Activated CD4-positive, CD25-positive, alpha-beta regulatory T cell treated with anti-CD3 and anti-CD28 coated beads, Interleukin-2, amount 50 U/mL, for 24 hours (primary cell): Measurements from ENCODE around the gene NRCAM.

Source experiments
- ATAC-seq, 2 donors: fragments of 150-1000 bp; cut with Tn5 transposase; one replicate each; pipeline ENCODE4 v1.10.0; 2021; ENCODE audit warnings: mild to moderate bottlenecking in 1 of 2, moderate library complexity in 1 of 2

NRCAM gene

DNA sequence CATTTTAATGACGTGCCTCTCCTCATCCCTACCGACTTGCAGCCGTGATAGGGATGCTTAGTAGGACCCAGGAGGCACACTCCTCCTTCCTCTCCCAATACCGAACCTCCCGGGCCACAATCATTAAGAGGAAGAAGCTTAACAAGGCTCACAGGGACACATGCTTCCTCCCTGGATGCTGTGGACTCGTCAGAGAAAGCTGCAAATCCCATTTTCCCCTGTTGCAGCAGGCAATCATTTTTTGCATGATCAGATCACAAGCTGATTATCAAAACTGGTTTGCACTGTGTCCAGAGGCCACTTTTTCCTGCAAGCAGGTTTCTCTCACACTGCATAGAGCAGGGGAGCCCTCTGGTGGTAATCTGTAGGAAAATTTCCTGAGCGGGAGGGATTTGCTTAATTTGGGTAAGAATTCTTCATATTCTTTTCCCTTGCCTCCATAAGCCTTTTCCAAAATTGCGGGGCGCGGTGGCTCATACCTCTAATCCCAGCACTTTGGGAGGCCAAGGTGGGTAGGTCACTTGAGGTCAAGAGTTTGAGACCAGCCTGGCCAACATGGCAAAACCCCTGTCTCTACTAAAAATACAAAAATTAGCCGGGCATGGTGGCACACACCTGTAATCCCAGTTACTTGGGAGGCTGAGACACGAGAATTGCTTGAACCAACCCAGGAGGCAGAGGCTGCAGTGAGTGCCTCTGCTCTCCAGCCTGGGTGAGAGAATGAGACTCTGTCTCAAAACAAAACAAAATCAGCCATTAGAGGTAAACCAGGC is 310.0 kb downstream of the NRCAM start:
- ATAC-seq: no peak

DNA sequence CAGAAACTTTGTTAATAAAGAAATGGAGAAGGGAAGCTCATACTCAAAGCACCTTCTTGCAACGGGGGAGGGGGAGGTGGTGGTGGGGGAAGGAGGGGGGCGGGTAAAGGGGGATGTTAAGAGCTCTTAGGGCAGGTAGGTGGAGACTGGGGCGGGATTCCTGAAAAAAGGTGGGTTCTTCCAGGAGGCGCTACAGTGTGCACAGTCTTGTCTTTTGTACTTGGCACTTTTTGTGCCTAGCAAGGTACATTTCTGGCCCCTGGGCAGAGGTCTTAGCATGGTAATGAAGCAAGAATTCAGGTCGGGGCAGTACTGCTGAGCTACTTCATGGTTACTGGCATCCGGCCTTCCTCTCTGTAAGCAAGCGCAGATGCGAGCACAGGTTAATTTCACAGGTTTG is 310.8 kb downstream of the NRCAM start:
- ATAC-seq: no peak

GRCh38 chr7:108144931-108145330 is 311.3 kb downstream of the NRCAM start:
- ATAC-seq: no peak

- no peak for ATAC-seq
These were observed 312.4 kb downstream of the NRCAM start for GRCh38 chr7:108143658-108144420.

DNA sequence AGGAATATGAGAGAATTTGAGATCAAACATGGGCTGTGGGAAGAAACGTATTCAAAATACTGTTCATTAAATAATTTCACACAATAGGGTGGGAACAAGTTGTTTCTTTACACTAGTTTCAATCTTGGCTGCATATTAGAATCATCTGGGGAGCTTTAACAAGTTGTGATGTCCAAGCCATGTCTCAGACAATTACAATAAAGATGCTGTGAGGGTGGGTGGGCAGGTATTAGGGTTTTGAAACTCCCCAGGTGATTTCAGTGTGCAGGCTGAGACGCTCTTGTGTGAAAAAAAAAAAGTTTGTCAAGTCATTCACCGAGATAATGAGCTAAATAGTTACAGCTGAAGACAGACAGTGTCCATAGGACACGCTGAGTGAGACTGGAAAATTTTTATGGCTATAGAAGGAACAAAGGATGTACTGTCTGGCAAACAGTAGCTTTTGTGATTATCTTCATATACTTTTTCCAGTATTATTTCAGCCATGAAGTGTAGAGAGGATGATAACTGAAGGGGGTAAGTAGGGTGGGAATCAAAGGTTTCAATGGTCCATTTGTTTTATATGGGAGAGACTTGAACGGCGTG is 313.5 kb downstream of the NRCAM start:
- ATAC-seq: no peak

GRCh38 chr7:108142180-108142579 is 314.1 kb downstream of the NRCAM start:
- ATAC-seq: no peak

DNA sequence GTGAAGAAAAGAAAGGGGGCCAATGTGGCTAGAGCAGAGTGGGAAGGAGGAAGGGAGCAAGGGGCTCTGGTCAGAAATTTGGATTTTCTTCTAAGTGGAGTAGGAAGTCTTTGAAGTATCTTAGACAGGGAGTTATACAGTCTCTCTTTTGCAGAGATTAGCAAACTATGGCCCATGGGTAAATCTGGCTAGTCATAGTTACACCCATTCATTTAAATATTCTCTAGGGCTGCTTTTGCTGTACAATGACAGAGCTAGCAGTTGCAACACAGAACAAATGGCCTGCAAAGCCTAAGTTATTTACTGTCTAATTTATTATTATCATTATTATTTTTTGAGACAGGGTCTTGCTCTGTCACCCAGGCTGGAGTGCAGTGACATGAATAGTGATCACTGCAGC is 315.6 kb downstream of the NRCAM start:
- ATAC-seq: no peak

DNA sequence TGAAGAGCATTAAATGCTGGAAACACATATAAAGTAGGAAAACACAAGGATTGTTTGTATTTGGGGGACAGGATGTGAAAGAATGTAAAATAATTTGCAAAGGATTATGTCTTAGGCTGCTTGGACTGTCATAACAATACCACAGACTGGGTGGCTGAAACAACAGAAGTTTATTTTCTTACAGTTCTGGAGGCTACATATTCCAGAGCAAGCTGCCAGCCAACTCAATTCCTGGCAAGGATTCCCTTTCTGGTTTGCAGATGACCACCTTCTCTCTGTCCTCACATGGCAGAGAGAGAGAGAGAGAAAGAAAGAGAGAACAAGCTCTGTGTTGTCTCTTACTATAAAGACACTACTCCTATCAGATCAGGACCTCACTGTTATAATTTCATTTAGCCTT is 317.3 kb downstream of the NRCAM start:
- no peak for ATAC-seq

GRCh38 chr7:108137993-108138392 is 318.2 kb downstream of the NRCAM start:
- no peak for ATAC-seq

DNA sequence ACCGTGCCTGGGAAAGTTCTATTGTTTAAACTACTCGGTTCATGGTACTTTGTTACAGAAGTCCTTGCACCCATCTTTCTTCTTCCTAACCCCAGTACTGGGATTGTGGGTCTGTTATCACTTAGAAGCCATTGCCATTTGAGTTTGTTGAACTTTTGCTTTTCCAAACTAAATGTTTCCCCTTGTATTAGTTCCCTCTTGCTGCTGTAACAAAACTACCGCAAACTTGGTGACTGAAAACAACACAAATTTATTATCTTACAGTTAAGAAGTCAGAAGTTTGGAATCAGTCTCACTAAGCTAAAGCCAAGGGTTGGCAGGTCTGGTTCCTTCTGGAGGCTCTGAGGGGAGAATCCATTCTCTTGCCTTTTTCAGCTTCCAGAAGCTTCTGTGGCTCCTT is 319.2 kb downstream of the NRCAM start:
- ATAC-seq: no peak

DNA sequence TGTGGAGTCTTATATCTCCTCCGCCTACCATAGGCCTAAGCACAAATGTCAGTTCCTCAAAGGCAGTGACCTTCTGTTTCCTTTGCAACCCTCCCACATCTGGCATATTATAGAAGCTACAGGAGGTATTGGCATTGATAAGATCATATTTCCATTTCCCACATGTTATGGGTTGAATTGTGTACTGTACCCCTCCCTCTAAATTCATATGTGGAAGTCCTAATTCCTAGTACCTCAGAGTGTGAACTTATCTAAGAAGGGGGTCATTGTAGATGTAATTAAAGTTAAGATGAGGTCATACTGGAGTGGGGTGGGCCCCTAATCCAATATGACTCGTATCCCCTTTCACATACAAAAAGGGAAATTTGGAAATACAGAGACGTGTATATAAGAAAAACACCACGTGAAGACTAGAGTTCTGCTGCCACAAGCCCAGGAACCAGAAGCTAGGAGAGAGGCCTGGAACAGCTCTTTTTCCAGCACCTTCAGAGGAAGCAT is 320.0 kb downstream of the NRCAM start:
- no peak for ATAC-seq

DNA sequence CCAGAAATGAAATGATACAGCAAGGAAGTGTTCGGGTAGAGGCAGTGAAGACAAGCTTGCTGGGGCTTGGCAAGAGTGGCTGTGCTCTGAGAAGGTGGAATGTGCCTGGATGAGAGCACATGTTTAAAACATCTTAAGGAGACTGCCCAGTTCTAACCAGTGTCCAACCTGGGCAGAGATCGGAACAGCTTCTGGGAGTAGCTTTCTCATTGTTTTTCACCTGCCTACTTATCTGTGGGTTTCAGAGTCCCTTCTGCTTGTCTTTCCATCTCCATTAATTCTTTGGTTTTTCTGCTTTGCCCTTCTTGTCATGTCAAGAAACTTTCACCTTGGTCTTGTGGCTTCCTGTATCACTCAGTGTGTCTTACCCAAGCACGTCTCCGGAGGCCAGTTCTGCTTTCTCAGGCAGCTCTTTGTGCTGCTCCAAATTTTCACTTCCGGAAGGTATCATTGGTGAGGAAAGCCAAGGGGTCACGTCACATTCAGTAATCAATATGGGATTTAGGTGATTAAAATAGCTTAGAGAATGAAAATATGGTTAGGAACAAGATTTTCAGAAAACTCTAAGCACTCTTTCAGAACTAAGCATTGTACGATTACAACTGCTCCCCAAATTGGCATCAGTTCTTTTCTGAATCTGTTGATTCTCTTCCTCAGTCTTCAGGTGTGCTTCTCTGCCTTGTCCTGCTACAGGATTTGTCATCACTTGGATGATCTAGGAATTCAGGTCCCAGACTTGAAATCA is 320.6 kb downstream of the NRCAM start:
- ATAC-seq: peak; percentile 62 to 70

DNA sequence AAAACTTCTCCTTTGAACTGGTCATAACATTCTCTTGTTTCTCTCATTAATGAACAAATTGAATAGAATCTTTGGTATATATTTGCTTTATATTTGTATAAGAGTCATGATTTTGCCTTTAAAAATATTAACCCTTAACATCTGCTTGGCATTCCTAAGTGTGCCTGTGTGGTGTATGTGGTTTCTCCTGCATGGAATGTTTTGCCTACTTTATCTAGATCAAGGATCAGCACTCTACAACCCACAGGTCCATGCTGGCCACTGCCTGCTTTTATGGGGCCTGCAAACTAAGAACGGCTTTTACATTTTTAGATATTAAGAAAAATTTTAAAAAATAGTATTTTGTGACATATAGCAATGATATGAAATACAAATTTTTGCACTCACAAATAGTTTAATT is 321.8 kb downstream of the NRCAM start:
- no peak for ATAC-seq

GRCh38 chr7:108132551-108133265 is 323.5 kb downstream of the NRCAM start:
- ATAC-seq: no peak

DNA sequence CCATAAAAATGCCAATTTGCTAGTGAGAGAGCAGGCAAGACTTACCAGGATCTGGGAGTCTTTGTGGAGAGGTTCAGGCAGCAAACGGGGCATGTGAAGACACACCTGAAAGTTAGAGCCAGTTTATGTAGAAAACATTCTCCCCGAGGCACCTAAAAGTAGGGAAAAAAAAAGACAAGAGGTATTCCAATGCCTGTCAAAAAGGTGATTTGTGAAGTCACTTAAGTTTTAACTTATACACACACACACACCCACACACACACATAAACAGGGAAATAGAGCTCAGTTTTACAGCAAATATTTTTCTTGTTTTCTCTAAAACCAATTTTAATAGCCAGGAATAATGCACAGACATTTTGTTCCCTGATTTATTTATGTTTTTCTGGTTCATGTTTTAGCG is 326.0 kb downstream of the NRCAM start, which contains the start of gene LAMB4:
Gene LAMB4 (minus strand): TSS at position 101 of the 400 bp plus-strand sequence. CDS start 7,197 bp downstream, outside the sequence.
- ATAC-seq: no peak

- no peak for ATAC-seq
These were observed 326.9 kb downstream of the NRCAM start for GRCh38 chr7:108129018-108129965.

GRCh38 chr7:108128514-108128913 is 327.7 kb downstream of the NRCAM start:
- no peak for ATAC-seq

- ATAC-seq: no peak
These were observed 328.8 kb downstream of the NRCAM start for GRCh38 chr7:108127461-108127860.

GRCh38 chr7:108124820-108125219 is 331.4 kb downstream of the NRCAM start:
- ATAC-seq: no peak

GRCh38 chr7:108122181-108122580 is 334.1 kb downstream of the NRCAM start:
- no peak for ATAC-seq

DNA sequence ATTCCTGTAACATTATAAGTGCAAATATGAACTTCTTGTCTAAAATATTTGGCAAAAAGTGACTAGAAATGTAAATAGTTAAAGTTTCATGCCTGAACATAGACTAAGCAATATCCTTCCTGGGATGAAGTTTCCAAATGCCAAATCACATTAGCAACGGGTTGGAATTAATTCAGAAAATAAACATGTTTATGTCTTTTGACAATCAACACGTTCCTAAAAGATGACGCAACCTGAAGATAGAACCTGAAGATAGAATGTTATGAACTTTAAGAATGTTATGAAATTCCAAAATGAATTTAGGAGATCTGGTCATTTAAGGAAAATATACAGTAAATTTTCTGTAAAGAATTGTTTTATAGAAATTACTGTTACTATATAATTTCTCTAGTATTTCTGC is 335.3 kb downstream of the NRCAM start:
- ATAC-seq: no peak
